Measurements from ENCODE around the gene HSF2. TPM values are rescaled to one million over a fixed set of nuclear protein-coding genes. Genes with fewer than 3 reads are reported as not detected.

Gene HSF2
- total RNA-seq, 3 donors from 2014 or later = 19.4 to 35.0 (median 29.8) TPM

DNA sequence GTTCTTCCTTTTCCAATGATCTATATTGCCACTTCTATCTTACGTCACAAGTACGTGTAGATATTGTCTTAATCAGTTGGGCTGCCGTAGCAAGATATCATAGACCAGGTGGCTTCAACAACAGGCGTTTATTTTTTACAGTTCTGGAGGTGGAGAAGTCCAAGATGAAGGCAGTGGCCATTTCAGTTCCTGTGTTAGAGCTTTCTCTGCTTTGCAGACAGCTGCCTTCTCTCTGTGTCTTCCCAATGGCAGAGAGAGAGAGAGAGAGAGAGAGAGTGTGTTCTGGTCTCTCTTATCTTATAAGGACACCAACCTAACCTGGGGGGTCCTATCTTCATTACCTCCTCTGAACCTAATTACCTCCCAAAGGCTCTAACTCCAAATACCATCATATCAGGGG is 8.3 kb downstream of the HSF2 start:
- Histone ChIP-seq H3K4me3 (no peak overlapping the region), H3K4me1 (no peaks in the 10 kb centered on the region), H3K9me3 (no peaks in the 10 kb centered on the region), H3K27ac (no peak overlapping the region), H3K27me3 (no peaks in the 10 kb centered on the region), H3K36me3 (no peaks in the 10 kb centered on the region)
- intact Hi-C loops (cut with DNase I; ENCODE audit: low total_unique reads) = no loop called here
- TF ChIP-seq, protein P1, sequence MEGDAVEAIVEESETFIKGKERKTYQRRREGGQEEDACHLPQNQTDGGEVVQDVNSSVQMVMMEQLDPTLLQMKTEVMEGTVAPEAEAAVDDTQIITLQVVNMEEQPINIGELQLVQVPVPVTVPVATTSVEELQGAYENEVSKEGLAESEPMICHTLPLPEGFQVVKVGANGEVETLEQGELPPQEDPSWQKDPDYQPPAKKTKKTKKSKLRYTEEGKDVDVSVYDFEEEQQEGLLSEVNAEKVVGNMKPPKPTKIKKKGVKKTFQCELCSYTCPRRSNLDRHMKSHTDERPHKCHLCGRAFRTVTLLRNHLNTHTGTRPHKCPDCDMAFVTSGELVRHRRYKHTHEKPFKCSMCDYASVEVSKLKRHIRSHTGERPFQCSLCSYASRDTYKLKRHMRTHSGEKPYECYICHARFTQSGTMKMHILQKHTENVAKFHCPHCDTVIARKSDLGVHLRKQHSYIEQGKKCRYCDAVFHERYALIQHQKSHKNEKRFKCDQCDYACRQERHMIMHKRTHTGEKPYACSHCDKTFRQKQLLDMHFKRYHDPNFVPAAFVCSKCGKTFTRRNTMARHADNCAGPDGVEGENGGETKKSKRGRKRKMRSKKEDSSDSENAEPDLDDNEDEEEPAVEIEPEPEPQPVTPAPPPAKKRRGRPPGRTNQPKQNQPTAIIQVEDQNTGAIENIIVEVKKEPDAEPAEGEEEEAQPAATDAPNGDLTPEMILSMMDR (IDR thresholded peaks at IDR 0.05) = no peak
- TF ChIP-seq POLR2A (IDR thresholded peaks at IDR 0.05) (no peak), POLR2AphosphoS5 (IDR thresholded peaks at IDR 0.05) (no peak)
- DNase-seq (ENCODE audit: low spot score in 2 of 2) = no peak

DNA sequence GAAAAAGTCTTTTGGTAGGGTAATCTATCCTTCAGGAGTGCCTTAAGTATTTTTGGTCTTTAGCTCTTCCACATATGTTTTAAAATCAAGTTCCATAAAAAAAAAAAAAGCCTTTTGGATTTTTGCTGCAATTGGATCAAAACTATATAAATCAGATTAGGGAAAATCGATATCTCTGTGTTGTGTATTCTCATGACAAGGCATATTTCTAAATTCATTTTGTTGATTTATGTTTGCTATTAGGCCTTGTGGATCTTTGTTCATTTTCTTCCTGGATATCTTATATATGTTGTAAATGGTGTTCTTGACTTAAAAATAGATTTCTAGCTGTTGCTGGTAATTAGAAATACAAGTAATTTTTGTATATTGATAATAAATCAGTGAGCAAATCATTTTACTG is 8.8 kb downstream of the HSF2 start:
- no peaks in the 10 kb centered on the region for H3K4me1 ChIP-seq
- H3K36me3 ChIP-seq = no peaks in the 10 kb centered on the region
- no peak for DNase-seq (ENCODE audit: low spot score in 2 of 2)
- no peaks in the 10 kb centered on the region for H3K27me3 ChIP-seq
- no peak overlapping the region for H3K4me3 ChIP-seq
- no peak for TF ChIP-seq POLR2AphosphoS5 (IDR thresholded peaks at IDR 0.05)
- no peak for TF ChIP-seq POLR2A (IDR thresholded peaks at IDR 0.05)
- TF ChIP-seq, protein P1 (IDR thresholded peaks at IDR 0.05) = no peak
- H3K9me3 ChIP-seq = no peaks in the 10 kb centered on the region
- H3K27ac ChIP-seq = no peak overlapping the region
- intact Hi-C loops (cut with DNase I; ENCODE audit: low total_unique reads) = no loop called here

DNA sequence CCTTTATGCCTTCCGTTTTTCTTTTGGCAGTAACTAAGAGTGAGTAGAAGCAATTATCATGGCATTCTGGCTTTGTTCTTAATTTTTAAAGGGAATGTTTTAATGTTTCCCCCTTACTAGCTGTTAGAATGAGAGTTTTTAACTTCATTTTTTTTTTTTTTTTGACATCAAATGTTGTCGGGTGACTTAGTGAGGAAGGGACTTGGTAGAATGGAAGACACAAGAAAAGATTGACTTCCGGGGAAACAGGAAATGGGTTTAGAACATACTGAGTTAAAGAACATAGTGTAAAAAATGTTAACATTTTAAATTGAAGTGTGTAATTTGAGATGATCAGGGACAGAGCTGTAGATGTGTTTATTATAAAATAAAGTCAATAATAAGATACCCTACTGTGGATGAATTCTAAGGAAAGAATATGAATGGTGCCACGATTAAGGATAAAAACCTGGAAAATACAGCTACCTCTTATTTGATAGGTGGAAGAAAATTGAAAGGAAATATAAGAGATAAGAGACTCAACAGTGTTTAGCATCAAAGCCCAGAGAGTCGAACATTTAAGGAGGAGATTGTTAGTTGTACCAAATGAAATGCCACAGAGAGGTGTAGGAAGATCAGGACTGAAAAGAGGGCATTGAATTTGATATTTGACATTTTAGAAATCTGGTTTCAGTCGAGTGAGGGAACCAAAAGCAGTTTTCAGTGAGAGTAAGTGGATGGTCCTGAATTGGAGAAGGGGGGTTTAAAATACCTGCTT is 9.4 kb downstream of the HSF2 start:
- no peaks in the 10 kb centered on the region for H3K36me3 ChIP-seq
- TF ChIP-seq POLR2A (IDR thresholded peaks at IDR 0.05) (no peak), POLR2AphosphoS5 (IDR thresholded peaks at IDR 0.05) (no peak)
- TF ChIP-seq, protein P1 (IDR thresholded peaks at IDR 0.05) = no peak
- intact Hi-C loops (cut with DNase I; ENCODE audit: low total_unique reads) = no loop called here

DNA sequence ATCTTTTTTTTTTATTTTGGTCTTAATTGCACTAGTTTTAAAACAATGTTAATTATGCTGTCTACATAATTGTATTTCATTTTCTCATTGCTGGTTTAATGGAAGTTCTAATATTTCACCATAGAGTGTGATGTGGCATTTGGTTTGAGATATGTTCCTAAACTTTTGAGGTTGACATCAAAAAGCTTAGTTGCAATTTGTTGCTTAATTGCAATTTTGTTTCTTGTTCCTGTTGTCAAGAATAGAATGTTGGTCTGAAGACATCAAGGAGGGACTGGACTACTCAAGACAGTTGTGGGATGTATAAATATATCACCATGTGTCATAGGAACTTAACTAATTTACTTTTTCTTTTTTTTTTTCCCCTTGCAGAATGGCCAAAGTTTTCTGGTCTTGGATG is 12.5 kb downstream of the HSF2 start:
- H3K27me3 ChIP-seq = no peaks in the 10 kb centered on the region
- TF ChIP-seq, protein P1 (IDR thresholded peaks at IDR 0.05) = no peak
- TF ChIP-seq POLR2AphosphoS5 (IDR thresholded peaks at IDR 0.05) = no peak
- no peak for TF ChIP-seq POLR2A (IDR thresholded peaks at IDR 0.05)
- no peak for DNase-seq (ENCODE audit: low spot score in 2 of 2)
- H3K27ac ChIP-seq = no peak overlapping the region
- no peaks in the 10 kb centered on the region for H3K9me3 ChIP-seq
- no peak overlapping the region for H3K4me3 ChIP-seq
- no peaks in the 10 kb centered on the region for H3K36me3 ChIP-seq
- intact Hi-C loops (cut with DNase I; ENCODE audit: low total_unique reads) = no loop called here
- H3K4me1 ChIP-seq = no peaks in the 10 kb centered on the region

More for the DNA sequence above, 9.4 kb downstream of the HSF2 start:
- H3K9me3 ChIP-seq = no peaks in the 10 kb centered on the region
- H3K27me3 ChIP-seq = no peaks in the 10 kb centered on the region
- H3K4me3 ChIP-seq = no peak overlapping the region
- no peaks in the 10 kb centered on the region for H3K4me1 ChIP-seq
- no peak overlapping the region for H3K27ac ChIP-seq
- no peak for DNase-seq (ENCODE audit: low spot score in 2 of 2)

DNA sequence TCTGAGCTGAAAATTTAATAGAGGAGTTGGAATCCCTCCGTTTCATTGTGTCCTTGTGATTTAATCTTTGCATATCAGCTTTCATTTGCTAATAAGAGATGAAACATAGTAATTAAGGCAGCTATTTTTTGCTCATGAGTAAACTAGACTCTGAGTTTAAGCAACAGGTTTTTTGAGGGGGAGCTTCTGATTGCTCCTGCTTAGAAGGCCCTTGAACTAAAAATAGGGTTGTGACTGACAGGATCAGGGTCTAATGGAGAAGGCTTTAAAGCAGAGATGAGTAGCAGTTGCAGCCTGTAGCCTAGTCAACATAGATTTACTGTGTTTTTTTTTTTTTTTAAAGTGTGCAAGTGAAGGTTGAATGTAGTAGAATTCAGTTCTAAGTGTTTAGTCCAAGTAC is 17.4 kb downstream of the HSF2 start:
- Histone ChIP-seq H3K27ac (no peak overlapping the region), H3K4me1 (no peaks in the 10 kb centered on the region), H3K36me3 (peaks cover 11% of the 10 kb centered on the region), H3K4me3 (no peak overlapping the region), H3K27me3 (no peaks in the 10 kb centered on the region), H3K9me3 (no peaks in the 10 kb centered on the region)
- no peak for TF ChIP-seq POLR2A (IDR thresholded peaks at IDR 0.05)
- no peak for TF ChIP-seq POLR2AphosphoS5 (IDR thresholded peaks at IDR 0.05)
- TF ChIP-seq, protein P1 (IDR thresholded peaks at IDR 0.05) = no peak
- DNase-seq (ENCODE audit: low spot score in 2 of 2) = no peak
- intact Hi-C loops (cut with DNase I; ENCODE audit: low total_unique reads) = no loop called here

All from breast epithelium (tissue), 4 donors.